IPS-15b (cell line): ENCODE measurements around the gene RIC3.

Experiments
- H3K27me3 ChIP-seq: one replicate; pipeline ENCODE4 v1.6.1; 2013; ENCODE audit warnings: low read length; ENCODE audit not compliant: control insufficient read depth, insufficient read depth
- H3K36me3 ChIP-seq: one replicate; pipeline ENCODE4 v1.6.1; 2013; ENCODE audit warnings: low read length; ENCODE audit not compliant: control insufficient read depth, insufficient read depth
- H3K4me1 ChIP-seq: one replicate; pipeline ENCODE4 v1.6.1; 2013; ENCODE audit warnings: mild to moderate bottlenecking, low read length; ENCODE audit not compliant: control insufficient read depth, insufficient read depth
- H3K4me3 ChIP-seq: one replicate; pipeline ENCODE4 v1.5.1; 2013; ENCODE audit warnings: low read depth, low read length
- H3K9ac ChIP-seq: one replicate; pipeline ENCODE4 v1.6.1; 2013; ENCODE audit warnings: low read depth, mild to moderate bottlenecking, low read length
- H3K9me3 ChIP-seq: one replicate; pipeline ENCODE4 v1.6.1; 2013; ENCODE audit warnings: mild to moderate bottlenecking, low read length; ENCODE audit not compliant: control insufficient read depth, insufficient read depth

RIC3 gene, protein sequence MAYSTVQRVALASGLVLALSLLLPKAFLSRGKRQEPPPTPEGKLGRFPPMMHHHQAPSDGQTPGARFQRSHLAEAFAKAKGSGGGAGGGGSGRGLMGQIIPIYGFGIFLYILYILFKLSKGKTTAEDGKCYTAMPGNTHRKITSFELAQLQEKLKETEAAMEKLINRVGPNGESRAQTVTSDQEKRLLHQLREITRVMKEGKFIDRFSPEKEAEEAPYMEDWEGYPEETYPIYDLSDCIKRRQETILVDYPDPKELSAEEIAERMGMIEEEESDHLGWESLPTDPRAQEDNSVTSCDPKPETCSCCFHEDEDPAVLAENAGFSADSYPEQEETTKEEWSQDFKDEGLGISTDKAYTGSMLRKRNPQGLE

DNA sequence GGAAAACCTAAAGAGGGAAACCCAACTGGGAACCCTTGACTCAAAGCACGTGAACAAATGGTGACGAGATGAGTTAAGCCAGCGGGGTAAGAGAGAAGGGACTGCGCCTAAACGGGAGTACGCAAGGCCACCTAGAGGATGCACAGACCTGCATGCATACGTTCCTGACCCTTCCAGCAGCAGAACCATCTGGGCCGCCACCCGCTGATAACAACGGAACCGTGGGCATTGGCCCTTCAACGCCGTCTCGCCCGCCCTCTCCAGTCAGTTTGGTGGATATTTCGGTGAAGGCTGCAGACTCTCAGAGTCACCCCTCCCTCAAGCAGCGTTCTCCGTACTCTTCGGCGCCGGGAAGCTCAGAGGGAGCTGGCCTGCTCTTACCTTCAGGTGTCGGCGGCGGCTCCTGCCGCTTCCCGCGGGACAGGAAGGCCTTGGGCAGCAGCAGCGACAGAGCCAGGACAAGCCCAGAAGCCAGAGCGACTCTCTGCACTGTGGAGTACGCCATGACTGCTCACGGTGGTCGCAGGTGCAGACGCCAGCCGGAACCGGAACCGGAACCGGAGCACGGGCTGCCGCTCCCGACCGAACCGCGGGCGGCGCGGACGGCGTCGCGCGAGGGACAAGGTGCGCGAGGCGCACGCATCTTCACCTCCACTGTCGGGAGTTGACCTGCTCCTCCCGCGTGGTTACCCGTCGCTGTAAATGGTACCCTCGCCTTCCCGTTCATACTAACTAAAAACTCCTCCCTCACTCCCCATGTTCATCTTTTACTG lies at the start of gene RIC3:
RIC3 (minus strand) TSS at position 541 of the 773 bp plus-strand sequence; CDS start at position 505, 36 bp downstream.
- no peaks in the 10 kb centered on the region for H3K9me3 ChIP-seq
- H3K4me3 ChIP-seq = peak within 1 kb of the TSS; percentile 98
- no peaks in the 10 kb centered on the region for H3K36me3 ChIP-seq
- H3K27me3 ChIP-seq = peaks cover 8% of the 10 kb centered on the region
- H3K9ac ChIP-seq = peak within 1 kb of the TSS; percentile 81
- peaks cover 7% of the 10 kb centered on the region for H3K4me1 ChIP-seq

DNA sequence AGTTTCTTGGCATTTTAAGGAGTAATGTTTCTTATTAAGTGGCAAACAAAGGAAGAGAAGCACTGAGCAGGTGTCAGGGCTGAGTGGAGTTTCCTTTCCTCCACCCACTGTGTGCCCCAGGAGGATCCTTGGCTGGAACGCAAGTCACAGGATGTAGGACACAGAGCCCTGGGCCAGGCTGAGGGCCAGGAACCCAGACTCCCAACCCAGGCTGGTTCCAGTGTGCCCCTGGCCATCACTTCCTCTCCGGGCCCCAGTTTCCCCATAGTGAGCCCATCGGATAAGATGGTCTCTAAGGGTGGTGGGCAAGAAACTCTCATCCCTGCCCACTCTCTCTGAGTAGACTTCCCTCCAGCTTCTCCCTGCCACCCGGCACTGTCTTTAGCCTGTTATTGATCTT lies 49.6 kb upstream of the RIC3 start:
- Histone ChIP-seq H3K4me3 (no peak overlapping the region), H3K9ac (no peak overlapping the region), H3K36me3 (no peaks in the 10 kb centered on the region), H3K9me3 (no peaks in the 10 kb centered on the region), H3K4me1 (peaks cover 2% of the 10 kb centered on the region), H3K27me3 (no peaks in the 10 kb centered on the region)

DNA sequence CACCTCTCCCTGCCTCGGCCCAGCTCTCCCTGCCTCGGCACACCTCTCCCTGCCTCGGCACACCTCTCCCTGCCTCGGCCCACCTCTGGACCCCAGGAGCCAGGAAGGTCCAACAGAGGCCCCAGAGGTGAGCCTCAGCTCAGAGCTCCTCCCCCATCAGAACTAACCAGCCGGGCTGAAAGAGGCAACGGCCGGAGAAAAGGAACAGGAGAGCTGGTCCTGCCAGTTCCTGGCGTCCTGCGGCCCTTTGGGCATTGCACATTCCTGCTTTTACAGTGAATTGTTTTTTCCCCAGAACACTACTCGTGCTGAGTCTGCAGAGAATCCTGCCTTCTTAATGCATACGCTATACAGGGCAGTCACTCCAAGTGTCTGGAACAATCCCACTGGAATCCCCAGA lies 49.1 kb upstream of the RIC3 start:
- H3K9ac ChIP-seq = no peak overlapping the region
- no peaks in the 10 kb centered on the region for H3K9me3 ChIP-seq
- no peaks in the 10 kb centered on the region for H3K36me3 ChIP-seq
- no peak overlapping the region for H3K4me3 ChIP-seq
- no peaks in the 10 kb centered on the region for H3K27me3 ChIP-seq
- no peaks in the 10 kb centered on the region for H3K4me1 ChIP-seq

DNA sequence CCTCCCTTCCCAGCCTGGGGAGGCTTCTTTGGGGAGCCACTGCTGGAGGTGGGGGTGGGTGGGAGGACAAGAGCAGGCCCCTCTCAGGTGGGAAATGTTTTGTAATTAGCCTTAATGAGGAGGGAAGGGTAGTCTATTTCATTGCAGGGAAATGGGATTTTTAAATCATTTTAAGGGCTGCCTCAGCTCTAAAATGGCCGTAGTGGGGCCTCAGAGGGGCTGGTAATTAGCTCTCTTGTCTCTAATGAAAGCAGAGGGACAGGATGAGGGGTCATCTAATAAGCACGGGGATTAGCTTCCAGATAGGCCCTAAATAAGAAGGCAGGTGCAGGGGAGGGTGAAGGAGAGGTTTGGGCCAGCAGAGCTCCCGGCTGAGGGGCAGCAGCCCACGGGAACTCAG lies 48.3 kb upstream of the RIC3 start:
- Histone ChIP-seq H3K9me3 (no peaks in the 10 kb centered on the region), H3K27me3 (no peaks in the 10 kb centered on the region), H3K4me1 (no peaks in the 10 kb centered on the region), H3K36me3 (no peaks in the 10 kb centered on the region), H3K4me3 (no peak overlapping the region), H3K9ac (no peak overlapping the region)

DNA sequence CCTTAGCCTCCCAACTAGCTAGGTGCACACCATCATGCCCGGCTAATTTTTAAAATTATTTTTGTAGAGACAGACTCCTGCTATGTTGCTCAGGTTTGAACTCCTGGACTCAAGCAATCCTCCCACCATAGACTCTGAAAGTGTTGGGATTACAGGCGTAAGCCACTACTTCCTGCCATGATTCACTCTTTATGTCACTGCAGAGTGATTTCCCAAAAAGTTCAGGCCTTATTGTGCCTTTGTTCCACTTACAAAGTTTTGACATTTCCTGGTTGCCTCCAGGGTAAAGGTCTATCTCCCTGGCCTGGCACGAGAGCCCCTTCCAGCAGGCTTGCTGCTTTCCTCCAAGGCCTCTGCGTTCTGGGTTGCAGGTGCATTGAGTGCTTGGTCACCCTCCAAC lies 44.6 kb upstream of the RIC3 start:
- H3K4me3 ChIP-seq = no peak overlapping the region
- H3K27me3 ChIP-seq = no peaks in the 10 kb centered on the region
- H3K36me3 ChIP-seq = no peaks in the 10 kb centered on the region
- H3K9me3 ChIP-seq = no peaks in the 10 kb centered on the region
- H3K4me1 ChIP-seq = no peaks in the 10 kb centered on the region
- H3K9ac ChIP-seq = no peak overlapping the region

DNA sequence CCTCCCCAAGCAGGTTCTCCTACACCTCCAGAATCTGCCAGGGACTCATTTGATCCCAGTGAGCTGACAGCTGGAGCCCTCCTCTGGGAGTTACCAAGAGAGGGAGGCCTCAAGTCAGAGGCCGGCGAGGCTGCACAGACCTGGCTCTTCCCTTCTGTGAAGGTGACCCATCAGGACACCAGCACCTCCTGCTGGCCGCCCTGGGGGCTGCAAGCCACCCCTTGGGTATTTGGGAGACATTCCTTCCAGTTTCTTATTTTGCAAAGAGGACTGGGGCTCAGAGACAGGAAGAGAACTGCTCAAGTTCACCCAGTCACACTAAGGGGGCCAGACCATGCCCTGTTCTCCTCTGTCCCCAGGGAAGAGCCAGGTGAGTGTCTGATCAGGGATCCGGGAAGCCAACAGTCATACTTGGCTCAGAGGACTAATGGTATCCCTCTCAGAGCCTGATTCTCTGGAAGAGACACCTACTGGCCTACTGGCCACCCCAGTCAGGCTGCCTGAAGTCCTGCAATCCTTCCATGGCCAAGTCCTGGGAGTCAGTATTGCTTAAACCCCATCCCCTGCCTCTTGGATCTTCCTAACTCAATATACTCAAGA lies 40.5 kb upstream of the RIC3 start:
- Histone ChIP-seq H3K4me3 (no peak overlapping the region), H3K9ac (no peak overlapping the region), H3K4me1 (no peaks in the 10 kb centered on the region), H3K36me3 (no peaks in the 10 kb centered on the region), H3K27me3 (peaks cover 2% of the 10 kb centered on the region), H3K9me3 (no peaks in the 10 kb centered on the region)

DNA sequence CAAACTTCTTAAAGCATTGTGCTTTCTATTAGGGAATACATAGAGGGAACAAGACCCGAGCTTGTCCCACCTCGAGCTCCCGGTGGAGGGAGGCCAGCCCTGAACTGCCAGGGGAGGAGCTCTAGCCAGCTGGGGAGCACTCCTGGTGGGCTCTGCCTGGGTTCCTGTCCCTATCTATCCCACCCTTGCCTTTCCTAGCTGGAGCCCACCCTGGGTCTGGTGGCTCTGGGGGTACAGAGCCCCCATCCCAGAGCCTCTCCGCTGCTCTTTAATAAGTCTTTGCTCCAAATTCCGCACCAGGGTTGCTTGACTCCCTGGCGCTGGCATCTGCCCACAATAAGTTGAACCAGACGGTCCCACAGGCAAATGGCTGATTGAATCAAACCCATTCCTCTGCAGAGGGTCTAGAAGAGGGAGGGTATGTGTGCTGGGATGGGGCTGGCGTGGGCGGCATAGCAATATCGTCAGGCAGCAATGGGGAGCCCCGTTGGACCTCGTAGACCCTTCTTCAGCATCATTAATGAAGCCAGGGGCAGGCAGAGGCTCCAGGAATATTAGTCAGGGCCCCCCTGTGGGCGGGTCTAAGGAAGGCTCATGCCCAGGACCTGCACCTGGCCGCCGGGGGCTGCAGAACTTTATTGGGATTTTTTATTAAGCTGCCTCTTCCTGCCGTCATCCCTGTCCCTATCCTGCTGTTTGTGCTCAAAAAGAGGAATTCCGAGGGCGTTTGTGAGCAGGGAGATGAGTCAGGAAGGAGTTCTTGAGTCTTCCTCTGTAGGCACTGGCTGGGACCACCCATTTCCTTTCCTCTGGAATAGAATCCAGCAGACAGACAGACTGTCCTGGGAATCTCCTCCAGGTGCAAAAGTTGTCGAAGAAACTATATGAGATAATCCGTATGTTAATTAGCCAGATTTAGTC lies 38.5 kb upstream of the RIC3 start:
- Histone ChIP-seq H3K4me3 (no peak overlapping the region), H3K9ac (no peak overlapping the region)

DNA sequence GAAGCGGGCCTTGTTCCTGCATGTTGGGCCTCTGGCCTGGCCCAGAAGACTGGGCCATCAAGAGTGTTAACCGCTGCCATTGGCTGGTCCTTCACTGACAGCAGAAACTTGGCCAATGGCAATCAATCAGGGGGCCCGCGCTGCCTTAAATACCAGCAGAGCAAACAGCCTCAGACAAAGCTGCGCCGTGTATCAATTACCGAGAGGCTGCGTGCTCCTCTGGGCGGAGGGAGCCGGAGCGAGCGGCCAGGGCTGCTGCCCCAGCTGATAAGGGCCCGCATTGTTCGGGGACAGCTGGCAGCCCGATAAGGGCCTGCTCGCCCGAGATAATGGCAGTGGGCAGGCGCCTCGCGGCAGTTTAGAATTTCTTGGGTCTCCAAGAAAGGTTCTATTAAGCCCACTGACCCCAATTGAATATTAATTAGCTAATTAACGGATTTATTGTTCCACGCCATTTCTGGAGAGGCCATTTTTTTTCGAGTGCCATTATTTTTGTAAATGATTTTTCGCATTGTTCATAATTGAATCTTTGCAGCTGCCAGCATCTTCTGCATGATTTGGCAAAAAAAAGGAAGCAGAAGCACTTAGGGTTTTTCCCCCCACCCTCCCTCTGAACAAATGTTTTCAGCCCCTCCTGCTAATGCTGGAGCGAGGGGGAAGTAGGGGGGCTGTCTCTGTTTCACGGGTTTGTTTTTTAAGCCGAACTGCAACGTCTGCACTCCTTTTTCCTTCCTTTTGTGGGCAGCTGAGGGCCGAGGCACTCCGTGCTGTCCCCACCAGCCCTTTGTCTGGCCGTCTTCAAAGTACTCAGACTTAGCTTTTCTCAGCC lies 37.6 kb upstream of the RIC3 start:
- Histone ChIP-seq H3K9ac (no peak overlapping the region), H3K4me1 (no peaks in the 10 kb centered on the region), H3K9me3 (no peaks in the 10 kb centered on the region), H3K27me3 (peaks cover 2% of the 10 kb centered on the region), H3K36me3 (no peaks in the 10 kb centered on the region), H3K4me3 (no peak overlapping the region)

More for the DNA sequence above, 38.5 kb upstream of the RIC3 start:
- peaks cover 2% of the 10 kb centered on the region for H3K27me3 ChIP-seq
- H3K4me1 ChIP-seq = no peaks in the 10 kb centered on the region
- H3K36me3 ChIP-seq = no peaks in the 10 kb centered on the region
- no peaks in the 10 kb centered on the region for H3K9me3 ChIP-seq

DNA sequence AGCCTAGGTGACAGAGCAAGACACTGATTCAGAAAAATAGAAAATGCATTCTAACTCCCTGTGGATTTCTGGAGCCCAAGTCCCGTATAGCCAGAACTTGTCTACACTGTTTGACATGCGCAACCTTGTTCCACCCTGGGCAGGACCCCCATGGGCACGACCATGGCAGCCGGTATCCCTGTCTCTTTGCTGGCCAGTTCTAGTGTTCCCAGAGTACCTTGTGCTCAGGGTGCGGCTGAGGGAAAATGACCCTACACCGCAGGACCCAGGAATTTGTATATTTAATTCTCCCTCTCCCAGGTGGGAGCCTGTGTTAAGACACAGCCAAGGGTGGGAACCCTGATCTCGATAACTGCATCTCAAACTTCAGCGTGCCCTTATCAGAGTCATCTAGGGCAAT lies 36.7 kb upstream of the RIC3 start:
- Histone ChIP-seq H3K9me3 (no peaks in the 10 kb centered on the region), H3K4me1 (no peaks in the 10 kb centered on the region), H3K27me3 (peaks cover 2% of the 10 kb centered on the region), H3K9ac (no peak overlapping the region), H3K4me3 (no peak overlapping the region), H3K36me3 (no peaks in the 10 kb centered on the region)

DNA sequence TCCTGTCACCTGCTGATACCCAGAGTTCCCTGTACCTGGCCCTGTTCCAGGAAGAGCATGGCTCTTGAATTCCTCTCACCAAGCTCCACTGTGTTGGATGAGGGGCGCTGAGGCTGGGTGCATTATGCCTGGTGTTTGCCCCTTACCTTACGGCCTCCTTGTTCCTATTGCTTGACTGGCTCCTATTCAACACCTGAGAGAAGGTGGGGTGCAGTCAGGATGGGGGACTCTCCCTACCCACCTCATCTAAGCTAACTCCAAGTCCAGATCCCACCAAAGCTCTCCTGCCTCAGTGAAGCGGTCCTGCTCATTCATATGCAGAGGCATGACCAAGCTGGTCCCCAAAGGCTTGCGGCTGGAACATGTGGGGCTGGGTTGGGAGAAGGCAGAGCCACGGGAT lies 35.8 kb upstream of the RIC3 start:
- Histone ChIP-seq H3K9me3 (no peaks in the 10 kb centered on the region), H3K36me3 (no peaks in the 10 kb centered on the region), H3K4me3 (no peak overlapping the region), H3K4me1 (no peaks in the 10 kb centered on the region), H3K9ac (no peak overlapping the region), H3K27me3 (peaks cover 2% of the 10 kb centered on the region)
